GM12878 (cell line): ENCODE measurements around the gene CD9. TPM values are rescaled to one million over a fixed set of nuclear protein-coding genes. Genes with fewer than 3 reads are reported as not detected.

Experiments used
- ATAC-seq: fragments of 200-7000 bp; cut with Tn5 transposase; 3 replicates; pipeline ENCODE4 v1.9.1; 2020; ENCODE audit warnings: mild to moderate bottlenecking, moderate library complexity
- BruUV-seq: library from RNA; stranded (reverse); fragments of 400-500 nt; replicated peaks from 2 replicates; lab custom pipeline; 2021; lab: Mats Ljungman, UMichigan
- CTCF ChIA-PET: fragments of 300-600 bp; sonication (Branson Sonifier 250); formaldehyde crosslinking; extraction: SDS; loops from one replicate; lab custom pipeline; 2021; ENCODE audit warnings: inconsistent platforms; lab: Yijun Ruan, JAX
- POLR2A ChIA-PET: fragments of 350-600 bp; formaldehyde crosslinking; extraction: SDS; loops from one replicate; lab custom pipeline; 2021; ENCODE audit warnings: inconsistent platforms; lab: Charles Lee
- RAD21 ChIA-PET: fragments of 300-600 bp; sonication (Branson Sonifier 250); formaldehyde crosslinking; loops from one replicate; lab custom pipeline; 2023; ENCODE audit warnings: antibody characterized with exemption; ENCODE audit not compliant: unreplicated experiment; lab: Charles Lee
- SMC1A ChIA-PET: fragments of 300-600 bp; sonication (Branson Sonifier 250); formaldehyde crosslinking; loops from one replicate; lab custom pipeline; 2023; ENCODE audit not compliant: unreplicated experiment, uncharacterized antibody; lab: Charles Lee
- DNase-seq: peaks from one replicate; pipeline ENCODE4 v3.0.0-alpha.2; 2011; ENCODE audit warnings: low read depth, low spot score
- FAIRE-seq: peaks from 3 replicates; lab custom pipeline; 2011; peaks lifted over from hg19 to GRCh38; lab: Jason Lieb, UNC
- H2AFZ ChIP-seq: 2 replicates; pipeline ENCODE4 v1.6.0; 2011; ENCODE audit warnings: low read depth, low read length, control low read depth; ENCODE audit not compliant: control insufficient read depth
- H3K27ac ChIP-seq: 2 replicates; pipeline ENCODE4 v1.5.1; 2011; ENCODE audit warnings: control low read depth; ENCODE audit not compliant: control insufficient read depth, insufficient read depth
- H3K27me3 ChIP-seq, 2 experiments: replicated peaks in 1 of 2; 2 replicates each; pipeline versions ENCODE4 v1.6.0 to v1.6.1; 2011; ENCODE audit warnings: low read length in 1 of 2; ENCODE audit not compliant: control insufficient read depth in 2 of 2, insufficient read depth in 2 of 2
- H3K36me3 ChIP-seq, 2 experiments: 2 replicates each; pipeline ENCODE4 v1.5.1; 2011; ENCODE audit warnings: low read length in 1 of 2; ENCODE audit not compliant: control insufficient read depth in 2 of 2, insufficient read depth in 2 of 2
- H3K4me1 ChIP-seq: 2 replicates; pipeline ENCODE4 v1.6.1; 2011; ENCODE audit warnings: mild to moderate bottlenecking, low read length, moderate library complexity, mixed read lengths; ENCODE audit not compliant: control insufficient read depth, insufficient read depth
- H3K4me2 ChIP-seq: 2 replicates; pipeline ENCODE4 v1.6.0; 2011; ENCODE audit warnings: control low read depth; ENCODE audit not compliant: control insufficient read depth, insufficient read depth
- H3K4me3 ChIP-seq: fragments of 200-600 bp; sonication (generic); 2 replicates; pipeline ENCODE4 v1.5.1; 2016
- H3K79me2 ChIP-seq: 2 replicates; pipeline ENCODE4 v1.6.0; 2011; ENCODE audit warnings: low read length; ENCODE audit not compliant: control insufficient read depth, insufficient read depth
- H3K9ac ChIP-seq: 2 replicates; pipeline ENCODE4 v1.8.0; 2011; ENCODE audit warnings: low read length, control low read depth, mixed read lengths; ENCODE audit not compliant: control insufficient read depth, insufficient read depth
- H3K9me3 ChIP-seq: replicated peaks from 3 replicates; pipeline ENCODE4 v1.5.1; 2011; ENCODE audit warnings: mild to moderate bottlenecking, low read length; ENCODE audit not compliant: control insufficient read depth, insufficient read depth
- H4K20me1 ChIP-seq: 2 replicates; pipeline ENCODE4 v1.6.0; 2011; ENCODE audit not compliant: control insufficient read depth, insufficient read depth
- USF2 ChIP-seq: IDR thresholded peaks from 2 replicates; pipeline ENCODE4 v1.6.1; 2011; ENCODE audit warnings: low read depth, low read length, improper control_type of control experiment, borderline replicate concordance
- ZBTB33 ChIP-seq: fragments of 450-650 bp; IDR thresholded peaks from 2 replicates; pipeline ENCODE4 v1.6.1; 2017; ENCODE audit warnings: mild to moderate bottlenecking
- WGBS: methylation state at CpG from one replicate; pipeline ENCODE4 v1.1.6; 2016; ENCODE audit warnings: low lambda C conversion rate; ENCODE audit not compliant: insufficient replicate concordance, insufficient coverage; ENCODE audit errors: missing lambda C conversion rate; 5-methylcytosine and 5-hydroxymethylcytosine counted together
- in situ Hi-C: fragments of 300-500 bp; cut with MboI; formaldehyde crosslinking; loops from 9 replicates; pipeline ENCODE4 v1.14.3; 2018; ENCODE audit warnings: mixed read lengths
- intact Hi-C: fragments of 100-400 bp; cut with micrococcal nuclease; formaldehyde crosslinking; loops from one replicate; pipeline ENCODE4 v1.14.2; 2022; ENCODE audit not compliant: unreplicated experiment
- polyA plus RNA-seq, 11 experiments: library from polyadenylated mRNA; depleted of rRNA in 4 of 11; unstranded in 6 of 11; stranded (reverse) in 5 of 11; fragments of >200 nt; fragmentation: Nextera tagmentation in 4 of 11; fragmentation: Illumina TruSeq in 1 of 11; extraction: Ambion mirVana in 4 of 11; extraction: Trizol in 1 of 11; gene quantifications; 1 replicate in 1 of 11; 2 replicates in 10 of 11; pipeline versions ENCODE4 v1.2.1 to v1.2.3, GENCODE V29; 2011 to 2016; ENCODE audit warnings: inconsistent platforms in 2 of 11, missing spikeins in 2 of 11, low read depth in 1 of 11
- total RNA-seq, 4 experiments: library from RNA; depleted of rRNA in 3 of 4; stranded (reverse); fragments of >200 nt in 3 of 4; fragmentation: Illumina TruSeq in 1 of 4; extraction: Trizol in 1 of 4; gene quantifications; 2 replicates each; pipeline versions ENCODE4 v1.2.1 to v1.2.3, GENCODE V29; 2013 to 2021

The CD9 gene
- total and polyA plus RNA-seq, 10 of the 15 experiments (the other 5 are each of a cell fraction or from before 2014, with no cell fraction given), result 4.8 to 29.9 (median 9.7) TPM

GRCh38 chr12:6266541-6266966 is 66.4 kb downstream of the CD9 start:
- FAIRE-seq, result no peak
- in situ Hi-C loops, result no loop called here
- no peak for TF ChIP-seq USF2
- peak; percentile 83 for TF ChIP-seq ZBTB33
- TF ChIP-seq, all 136 proteins: peak for 1
- H3K27ac ChIP-seq, result no peak overlapping the region
- ChIA-PET SMC1A (interaction anchor here (0.9 to 2.0 kb wide), 7 partner anchors 8 to 196 kb away, joined by 3 to 6 read pairs (median 4); no protein-coding TSS in a partner anchor), CTCF (interaction anchor here (1.4 to 4.3 kb wide), 4 partner anchors 12 to 69 kb away, joined by 4 to 17 read pairs (median 9); partner anchors contain the start of gene CD9), RAD21 (interaction anchor here (1.7 to 3.0 kb wide), 4 partner anchors 11 to 99 kb away, joined by 6 to 10 read pairs (median 6); no protein-coding TSS in a partner anchor), POLR2A (interaction anchor here (0.6 kb wide), 1 partner anchor 66 kb away, joined by 3 read pairs; no protein-coding TSS in a partner anchor)
- no peaks in the 10 kb centered on the region for H3K27me3 ChIP-seq
- BruUV-seq, result no TSS peak
- no peak overlapping the region for H2AFZ ChIP-seq
- DNase-seq (no peak), ATAC-seq (peak; percentile 43)
- no peaks in the 10 kb centered on the region for H4K20me1 ChIP-seq
- H3K4me1 ChIP-seq, result peaks cover 4% of the 10 kb centered on the region
- H3K79me2 ChIP-seq, result no peaks in the 10 kb centered on the region
- H3K9me3 ChIP-seq, result no peaks in the 10 kb centered on the region
- H3K4me3 ChIP-seq, result no peak overlapping the region
- intact Hi-C loops, result loop anchor here (5.0 kb wide), 1 partner anchor 34 kb away; no protein-coding TSS in a partner anchor
- 24% methylated on average over 7 of the region's 7 CpGs for WGBS
- H3K9ac ChIP-seq, result no peak overlapping the region
- H3K4me2 ChIP-seq, result no peak overlapping the region
- H3K36me3 ChIP-seq, result no peaks in the 10 kb centered on the region
